ENCODE measurements around the gene UFD1.

UFD1 gene

DNA sequence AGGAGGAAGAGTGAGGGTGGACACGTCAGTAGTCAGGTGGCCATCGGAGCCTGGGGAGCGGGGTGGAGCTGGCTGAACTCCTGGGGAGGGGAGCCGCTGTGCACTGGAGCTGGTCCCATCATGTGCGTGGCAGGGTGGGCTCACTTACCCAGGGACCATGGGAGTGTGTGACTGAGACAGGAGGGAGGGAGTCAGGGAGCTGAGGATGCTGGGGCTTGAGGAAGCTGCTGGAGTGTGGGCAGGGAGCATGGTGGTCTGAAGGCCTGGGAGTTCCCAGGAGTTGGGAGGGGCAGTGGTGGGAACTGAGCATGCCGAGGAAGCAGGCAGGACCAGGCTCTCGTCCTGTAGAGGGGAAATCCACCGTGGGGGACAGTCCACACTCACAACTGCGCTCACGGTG, 27.2 kb upstream of the UFD1 start:
- H3K4me3 Mint-ChIP-seq = no peak overlapping the region
- DNase-seq = no peak
- H3K36me3 Mint-ChIP-seq (ENCODE audit: low read depth) = no peaks in the 10 kb centered on the region
- TF ChIP-seq, protein P1, sequence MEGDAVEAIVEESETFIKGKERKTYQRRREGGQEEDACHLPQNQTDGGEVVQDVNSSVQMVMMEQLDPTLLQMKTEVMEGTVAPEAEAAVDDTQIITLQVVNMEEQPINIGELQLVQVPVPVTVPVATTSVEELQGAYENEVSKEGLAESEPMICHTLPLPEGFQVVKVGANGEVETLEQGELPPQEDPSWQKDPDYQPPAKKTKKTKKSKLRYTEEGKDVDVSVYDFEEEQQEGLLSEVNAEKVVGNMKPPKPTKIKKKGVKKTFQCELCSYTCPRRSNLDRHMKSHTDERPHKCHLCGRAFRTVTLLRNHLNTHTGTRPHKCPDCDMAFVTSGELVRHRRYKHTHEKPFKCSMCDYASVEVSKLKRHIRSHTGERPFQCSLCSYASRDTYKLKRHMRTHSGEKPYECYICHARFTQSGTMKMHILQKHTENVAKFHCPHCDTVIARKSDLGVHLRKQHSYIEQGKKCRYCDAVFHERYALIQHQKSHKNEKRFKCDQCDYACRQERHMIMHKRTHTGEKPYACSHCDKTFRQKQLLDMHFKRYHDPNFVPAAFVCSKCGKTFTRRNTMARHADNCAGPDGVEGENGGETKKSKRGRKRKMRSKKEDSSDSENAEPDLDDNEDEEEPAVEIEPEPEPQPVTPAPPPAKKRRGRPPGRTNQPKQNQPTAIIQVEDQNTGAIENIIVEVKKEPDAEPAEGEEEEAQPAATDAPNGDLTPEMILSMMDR (IDR thresholded peaks at IDR 0.05) = no peak
- H3K9me3 Mint-ChIP-seq = no peaks in the 10 kb centered on the region
- peak overlapping the region; percentile 90 for H3K27ac Mint-ChIP-seq
- H3K27me3 Mint-ChIP-seq (ENCODE audit: low read depth, poor library complexity) = peaks cover 3% of the 10 kb centered on the region
- peaks cover 12% of the 10 kb centered on the region for H3K4me1 Mint-ChIP-seq

DNA sequence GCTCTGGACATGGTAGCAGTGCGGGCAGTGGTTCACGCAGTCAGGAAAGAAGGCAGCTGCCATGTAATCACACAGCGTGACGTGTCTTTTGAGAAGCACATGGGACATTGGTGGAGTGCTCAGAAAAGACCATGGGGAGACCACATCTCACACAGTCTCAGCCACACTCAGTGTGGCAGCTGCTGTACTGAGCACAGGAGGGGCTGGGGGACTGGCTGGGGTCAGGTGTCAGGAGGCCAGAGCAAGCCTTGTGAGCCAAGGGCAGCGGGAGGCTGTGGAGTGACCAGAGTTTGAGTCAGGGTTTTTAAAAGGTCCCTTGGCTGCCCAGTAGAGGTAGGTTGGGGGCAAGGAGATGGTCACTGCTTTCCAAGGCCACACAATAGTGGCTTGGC, 26.7 kb upstream of the UFD1 start:
- Mint-ChIP-seq H3K27ac (peak overlapping the region; percentile 90), H3K36me3 (ENCODE audit: low read depth) (no peaks in the 10 kb centered on the region), H3K4me1 (peaks cover 12% of the 10 kb centered on the region), H3K27me3 (ENCODE audit: low read depth, poor library complexity) (peaks cover 3% of the 10 kb centered on the region), H3K9me3 (no peaks in the 10 kb centered on the region), H3K4me3 (no peak overlapping the region)
- TF ChIP-seq, protein P1 (IDR thresholded peaks at IDR 0.05) = no peak
- DNase-seq = no peak

DNA sequence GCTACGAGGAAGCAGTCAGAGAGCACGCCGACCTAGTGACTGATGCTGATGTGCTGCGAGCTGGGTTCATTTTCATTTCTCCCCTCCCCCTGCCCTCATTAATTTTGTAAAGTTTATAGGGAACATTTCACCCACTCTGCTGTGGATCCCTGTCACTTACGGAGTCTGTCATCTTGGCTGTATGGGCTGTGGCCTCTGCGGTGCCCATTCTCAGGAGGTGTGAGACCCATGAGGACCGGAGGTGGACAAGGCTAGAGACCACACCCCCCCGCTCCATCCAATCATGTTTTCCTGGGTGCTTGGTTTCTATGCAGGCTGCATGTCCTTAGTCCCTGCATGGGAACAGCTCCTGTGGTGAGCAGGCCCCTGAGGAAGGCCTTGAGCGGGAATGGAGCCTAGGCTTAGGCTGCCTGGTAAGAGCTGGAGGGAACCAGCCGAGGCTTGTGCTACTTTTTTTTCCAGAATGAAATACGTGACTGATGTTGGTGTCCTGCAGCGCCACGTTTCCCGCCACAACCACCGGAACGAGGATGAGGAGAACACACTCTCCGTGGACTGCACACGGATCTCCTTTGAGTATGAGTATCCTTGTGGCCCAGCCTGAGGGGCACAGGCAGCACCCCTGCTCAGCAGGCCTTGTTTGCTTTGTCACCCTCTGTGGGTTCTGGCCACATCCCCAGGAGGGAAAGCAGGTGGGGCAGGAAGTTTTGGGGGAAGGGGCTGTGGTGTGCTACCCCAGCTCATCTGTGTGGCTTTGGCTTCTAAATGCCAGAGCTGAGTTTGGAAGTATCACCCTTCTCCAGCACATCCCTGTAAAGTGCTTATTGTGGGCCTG, 26.1 kb upstream of the UFD1 start:
- Mint-ChIP-seq H3K4me1 (peaks cover 12% of the 10 kb centered on the region), H3K4me3 (no peak overlapping the region), H3K9me3 (no peaks in the 10 kb centered on the region), H3K27me3 (ENCODE audit: low read depth, poor library complexity) (peaks cover 3% of the 10 kb centered on the region), H3K27ac (peak overlapping the region; percentile 90), H3K36me3 (ENCODE audit: low read depth) (no peaks in the 10 kb centered on the region)
- no peak for DNase-seq
- TF ChIP-seq, protein P1 (IDR thresholded peaks at IDR 0.05) = no peak

DNA sequence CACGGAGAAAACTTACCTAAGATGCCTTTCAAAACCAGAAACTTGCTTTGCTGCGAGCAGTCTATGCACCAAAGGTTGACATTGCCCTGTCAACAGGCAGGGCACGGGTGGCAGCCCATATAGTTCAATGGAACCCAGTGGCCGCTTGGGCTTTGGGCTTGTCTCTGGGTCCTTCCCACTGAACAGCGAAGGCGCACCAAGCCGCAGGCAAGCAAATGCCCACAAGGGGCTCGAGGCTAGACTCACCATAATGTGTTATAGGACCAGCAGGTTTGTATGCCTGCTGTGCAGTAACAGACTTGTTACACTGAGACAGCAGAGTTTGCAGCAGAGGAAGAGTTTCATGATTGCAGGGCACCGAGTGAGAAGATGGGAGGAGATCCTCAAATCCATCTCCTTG, 24.9 kb upstream of the UFD1 start:
- Mint-ChIP-seq H3K27ac (no peak overlapping the region), H3K4me1 (peaks cover 12% of the 10 kb centered on the region), H3K36me3 (ENCODE audit: low read depth) (no peaks in the 10 kb centered on the region), H3K4me3 (no peak overlapping the region), H3K9me3 (no peaks in the 10 kb centered on the region), H3K27me3 (ENCODE audit: low read depth, poor library complexity) (peaks cover 3% of the 10 kb centered on the region)
- TF ChIP-seq, protein P1 (IDR thresholded peaks at IDR 0.05) = no peak
- no peak for DNase-seq

DNA sequence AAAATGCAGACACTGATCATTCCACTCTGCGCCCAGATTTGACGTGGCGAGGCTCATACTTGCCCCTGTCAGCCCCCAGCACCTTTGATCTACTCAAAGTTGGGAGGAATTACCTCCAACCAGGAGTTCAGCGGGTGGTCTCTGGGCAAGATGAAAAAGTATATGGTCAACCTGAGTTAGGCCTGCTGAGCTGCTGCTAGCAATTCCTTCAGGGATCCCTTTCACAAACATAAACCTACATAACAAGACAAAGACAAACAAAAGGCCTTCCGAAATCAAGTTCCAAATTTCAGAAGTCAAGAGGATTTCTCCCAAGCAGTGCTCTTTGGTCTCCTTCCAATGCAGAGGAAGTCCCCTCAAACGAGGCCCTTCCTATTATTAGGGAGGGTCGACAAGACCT, 24.4 kb upstream of the UFD1 start:
- DNase-seq = no peak
- TF ChIP-seq, protein P1 (IDR thresholded peaks at IDR 0.05) = no peak
- no peaks in the 10 kb centered on the region for H3K36me3 Mint-ChIP-seq (ENCODE audit: low read depth)
- H3K27me3 Mint-ChIP-seq (ENCODE audit: low read depth, poor library complexity) = peaks cover 3% of the 10 kb centered on the region
- peaks cover 12% of the 10 kb centered on the region for H3K4me1 Mint-ChIP-seq
- H3K9me3 Mint-ChIP-seq = no peaks in the 10 kb centered on the region
- H3K4me3 Mint-ChIP-seq = no peak overlapping the region
- H3K27ac Mint-ChIP-seq = no peak overlapping the region

DNA sequence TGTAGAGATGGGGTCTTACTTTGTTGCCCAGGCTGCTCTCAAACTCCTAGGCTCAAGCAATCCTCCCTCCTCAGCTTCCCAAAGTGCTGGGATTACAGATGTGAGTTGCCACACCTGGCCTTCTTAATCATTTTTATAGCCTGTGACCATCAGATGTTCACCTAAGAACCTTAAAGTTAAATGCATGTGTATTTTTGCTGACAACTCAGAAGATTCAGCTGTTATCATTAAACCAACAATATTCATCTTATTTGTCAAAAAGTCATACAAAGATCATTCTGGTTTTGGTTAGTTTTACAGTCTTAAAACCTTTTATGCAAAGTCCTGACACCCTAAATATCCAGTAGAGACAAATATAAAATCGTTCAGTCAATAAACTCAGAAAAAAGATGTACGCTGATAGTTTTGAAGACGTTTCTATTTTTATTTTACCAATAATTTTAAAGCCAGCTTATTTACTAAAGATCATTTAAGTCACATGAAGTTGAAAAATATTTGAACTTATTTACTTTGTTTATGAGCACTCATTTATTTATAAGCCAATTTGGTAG, 23.0 kb upstream of the UFD1 start:
- Mint-ChIP-seq H3K4me3 (no peak overlapping the region), H3K27me3 (ENCODE audit: low read depth, poor library complexity) (peaks cover 3% of the 10 kb centered on the region), H3K36me3 (ENCODE audit: low read depth) (no peaks in the 10 kb centered on the region), H3K4me1 (peaks cover 12% of the 10 kb centered on the region), H3K9me3 (no peaks in the 10 kb centered on the region), H3K27ac (no peak overlapping the region)
- TF ChIP-seq, protein P1 (IDR thresholded peaks at IDR 0.05) = no peak
- DNase-seq = no peak

Measured in nephron progenitor cell (in vitro differentiated cells).